Osteocyte (in vitro differentiated cells): ENCODE results near the gene NRN1. TPM values are rescaled to one million over a fixed set of nuclear protein-coding genes. Genes with fewer than 3 reads are reported as not detected.
A peak's percentile ranks its signal among the peaks of the same experiment; 100 is the strongest.

Source experiments
- DNase-seq: peaks from one replicate; pipeline ENCODE4 v3.0.0; 2021; ENCODE audit warnings: mixed read lengths; ENCODE audit not compliant: unreplicated experiment; ENCODE audit errors: extremely low spot score
- H3K27ac Mint-ChIP-seq: one replicate; pipeline ENCODE4 v1.8.0; 2021; ENCODE audit warnings: mild to moderate bottlenecking, mixed read lengths; ENCODE audit not compliant: unreplicated experiment
- H3K27me3 Mint-ChIP-seq: one replicate; pipeline ENCODE4 v1.8.0; 2021; ENCODE audit warnings: mixed read lengths; ENCODE audit not compliant: unreplicated experiment
- H3K36me3 Mint-ChIP-seq: one replicate; pipeline ENCODE4 v1.8.0; 2021; ENCODE audit warnings: mixed read lengths; ENCODE audit not compliant: unreplicated experiment
- H3K4me1 Mint-ChIP-seq: one replicate; pipeline ENCODE4 v1.8.0; 2021; ENCODE audit warnings: mixed read lengths; ENCODE audit not compliant: unreplicated experiment
- H3K4me3 Mint-ChIP-seq: one replicate; pipeline ENCODE4 v1.8.0; 2021; ENCODE audit warnings: mild to moderate bottlenecking, moderate library complexity, mixed read lengths; ENCODE audit not compliant: unreplicated experiment
- H3K9me3 Mint-ChIP-seq: one replicate; pipeline ENCODE4 v1.8.0; 2021; ENCODE audit warnings: mixed read lengths; ENCODE audit not compliant: unreplicated experiment
- total RNA-seq: library from RNA; stranded (reverse); gene quantifications from 2 replicates; pipeline ENCODE4 v1.2.1, GENCODE V29; 2021
- TF ChIP-seq, protein P1 (sequence below): fragments of 200-600 bp; sonication (generic); IDR thresholded peaks from 2 replicates; pipeline ENCODE4 v1.5.0; 2021; ENCODE audit warnings: antibody characterized with exemption, mild to moderate bottlenecking, moderate library complexity

The NRN1 gene
- total RNA-seq, 1 donor from 2014 or later, result not detected

DNA sequence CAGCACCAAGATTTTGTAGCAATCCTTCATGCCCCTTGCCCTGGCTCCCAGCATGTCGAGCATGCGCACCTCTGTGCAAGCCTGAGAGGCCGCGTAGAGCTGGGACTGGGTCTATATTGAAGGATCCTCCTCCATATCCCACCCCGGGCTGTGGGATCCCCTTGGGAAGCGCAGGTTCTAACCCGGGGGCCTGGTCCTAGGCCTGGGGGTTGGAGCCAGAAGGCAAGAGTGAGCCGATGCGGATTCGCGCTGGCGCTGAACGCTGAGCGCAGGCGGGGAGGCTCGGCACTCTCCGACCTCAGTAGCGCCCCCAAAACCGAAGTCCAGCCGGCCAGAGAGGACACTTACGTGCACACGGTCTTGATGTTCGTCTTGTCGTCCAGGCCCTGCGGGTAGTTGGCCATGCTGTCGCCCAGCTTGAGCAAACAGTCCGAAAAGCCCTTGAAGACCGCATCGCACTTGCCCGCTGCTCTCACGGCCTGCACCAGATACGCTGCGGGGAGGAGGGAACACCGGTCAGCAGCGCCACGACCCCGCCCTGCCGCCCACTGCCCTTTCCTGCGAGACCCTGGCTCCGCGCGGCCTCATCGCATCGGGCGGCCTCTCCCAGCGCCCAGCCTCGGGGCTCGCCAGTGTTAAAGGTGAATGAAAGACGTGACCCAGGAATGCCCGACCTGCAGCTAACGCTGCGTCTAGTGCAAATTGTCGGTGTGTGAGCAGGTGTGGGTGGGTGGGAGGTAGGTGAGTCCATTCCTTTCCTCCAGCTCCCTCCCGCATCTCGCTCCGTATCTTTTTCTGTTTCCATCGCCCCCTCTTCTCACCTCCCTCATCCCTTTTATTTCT lies 4.5 kb downstream of the NRN1 start:
- Mint-ChIP-seq H3K36me3 (no peaks in the 10 kb centered on the region), H3K27me3 (peaks cover 91% of the 10 kb centered on the region), H3K4me3 (no peak overlapping the region), H3K9me3 (no peaks in the 10 kb centered on the region), H3K27ac (no peak overlapping the region), H3K4me1 (peaks cover 53% of the 10 kb centered on the region)
- DNase-seq, result no peak
- TF ChIP-seq, protein P1, sequence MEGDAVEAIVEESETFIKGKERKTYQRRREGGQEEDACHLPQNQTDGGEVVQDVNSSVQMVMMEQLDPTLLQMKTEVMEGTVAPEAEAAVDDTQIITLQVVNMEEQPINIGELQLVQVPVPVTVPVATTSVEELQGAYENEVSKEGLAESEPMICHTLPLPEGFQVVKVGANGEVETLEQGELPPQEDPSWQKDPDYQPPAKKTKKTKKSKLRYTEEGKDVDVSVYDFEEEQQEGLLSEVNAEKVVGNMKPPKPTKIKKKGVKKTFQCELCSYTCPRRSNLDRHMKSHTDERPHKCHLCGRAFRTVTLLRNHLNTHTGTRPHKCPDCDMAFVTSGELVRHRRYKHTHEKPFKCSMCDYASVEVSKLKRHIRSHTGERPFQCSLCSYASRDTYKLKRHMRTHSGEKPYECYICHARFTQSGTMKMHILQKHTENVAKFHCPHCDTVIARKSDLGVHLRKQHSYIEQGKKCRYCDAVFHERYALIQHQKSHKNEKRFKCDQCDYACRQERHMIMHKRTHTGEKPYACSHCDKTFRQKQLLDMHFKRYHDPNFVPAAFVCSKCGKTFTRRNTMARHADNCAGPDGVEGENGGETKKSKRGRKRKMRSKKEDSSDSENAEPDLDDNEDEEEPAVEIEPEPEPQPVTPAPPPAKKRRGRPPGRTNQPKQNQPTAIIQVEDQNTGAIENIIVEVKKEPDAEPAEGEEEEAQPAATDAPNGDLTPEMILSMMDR, result no peak

DNA sequence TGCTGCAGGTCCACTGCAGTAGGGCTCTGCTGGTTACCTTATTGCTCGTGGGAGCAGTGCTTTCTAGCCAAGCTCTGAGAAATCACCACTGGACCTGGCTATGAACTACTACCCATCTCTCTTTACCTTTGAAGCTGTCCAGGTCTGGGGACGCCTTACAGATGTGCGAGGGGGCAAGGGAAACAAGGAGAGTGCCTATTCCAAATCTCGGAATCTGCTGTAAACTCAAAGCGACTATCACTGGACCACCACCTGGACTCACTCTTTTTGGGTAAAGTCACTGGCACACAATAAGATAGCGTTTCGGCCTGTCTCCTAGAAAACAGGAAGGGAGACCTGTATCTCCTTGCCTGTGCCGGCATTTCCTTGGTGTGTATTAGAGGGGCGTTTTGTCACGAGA lies 5.3 kb downstream of the NRN1 start:
- H3K36me3 Mint-ChIP-seq, result no peaks in the 10 kb centered on the region
- no peak for DNase-seq
- TF ChIP-seq, protein P1, result no peak
- no peak overlapping the region for H3K27ac Mint-ChIP-seq
- H3K4me3 Mint-ChIP-seq, result no peak overlapping the region
- H3K27me3 Mint-ChIP-seq, result peaks cover 90% of the 10 kb centered on the region
- no peaks in the 10 kb centered on the region for H3K9me3 Mint-ChIP-seq
- peaks cover 53% of the 10 kb centered on the region for H3K4me1 Mint-ChIP-seq

DNA sequence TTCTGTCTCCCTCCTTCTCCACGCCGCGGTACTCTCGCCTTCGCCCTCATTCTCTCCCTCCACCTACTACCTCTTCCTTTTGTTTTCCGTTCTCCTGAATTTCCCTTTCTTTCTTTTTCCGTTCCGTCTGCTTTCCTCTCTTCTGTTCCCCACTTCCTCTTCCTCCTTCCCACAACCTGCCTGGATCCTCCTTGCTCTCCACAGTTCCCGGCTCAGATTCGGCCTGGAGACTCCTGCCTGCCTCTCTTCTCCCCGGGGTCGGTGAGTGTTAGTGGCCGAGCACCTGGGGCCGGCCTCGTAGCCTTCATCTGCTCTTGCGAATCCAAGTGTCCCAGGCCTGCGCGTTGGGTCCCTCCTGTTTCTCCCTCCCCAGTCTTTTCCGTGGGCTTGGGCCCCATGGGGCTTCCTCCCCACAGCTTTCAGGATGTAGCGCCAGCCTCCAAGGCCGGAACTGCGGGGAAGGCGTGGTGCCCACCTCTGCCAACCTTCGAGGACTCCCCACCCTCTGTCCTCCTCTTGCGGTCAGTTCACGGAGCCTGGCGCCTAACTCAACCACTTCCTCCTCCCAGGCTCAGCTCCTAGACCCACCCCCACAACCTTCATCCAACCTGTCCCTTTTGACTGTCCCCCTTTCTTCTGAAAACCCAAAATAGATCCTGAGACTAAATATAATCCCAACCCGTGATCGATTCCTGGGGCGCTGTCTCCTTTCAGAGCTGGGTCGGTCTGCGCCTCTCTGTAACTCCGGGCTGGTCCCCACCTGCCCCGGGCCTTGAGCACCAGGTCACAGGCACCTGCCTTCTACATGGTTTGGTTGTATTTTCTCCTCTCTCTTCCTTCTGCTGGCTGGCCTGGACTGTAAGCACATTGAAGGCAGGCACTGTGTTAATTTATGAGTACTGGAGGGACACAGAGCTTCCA lies 6.8 kb downstream of the NRN1 start:
- no peaks in the 10 kb centered on the region for H3K9me3 Mint-ChIP-seq
- peaks cover 90% of the 10 kb centered on the region for H3K27me3 Mint-ChIP-seq
- H3K27ac Mint-ChIP-seq, result no peak overlapping the region
- H3K36me3 Mint-ChIP-seq, result no peaks in the 10 kb centered on the region
- peaks cover 55% of the 10 kb centered on the region for H3K4me1 Mint-ChIP-seq
- no peak for DNase-seq
- H3K4me3 Mint-ChIP-seq, result peak overlapping the region; percentile 43
- TF ChIP-seq, protein P1, result no peak

DNA sequence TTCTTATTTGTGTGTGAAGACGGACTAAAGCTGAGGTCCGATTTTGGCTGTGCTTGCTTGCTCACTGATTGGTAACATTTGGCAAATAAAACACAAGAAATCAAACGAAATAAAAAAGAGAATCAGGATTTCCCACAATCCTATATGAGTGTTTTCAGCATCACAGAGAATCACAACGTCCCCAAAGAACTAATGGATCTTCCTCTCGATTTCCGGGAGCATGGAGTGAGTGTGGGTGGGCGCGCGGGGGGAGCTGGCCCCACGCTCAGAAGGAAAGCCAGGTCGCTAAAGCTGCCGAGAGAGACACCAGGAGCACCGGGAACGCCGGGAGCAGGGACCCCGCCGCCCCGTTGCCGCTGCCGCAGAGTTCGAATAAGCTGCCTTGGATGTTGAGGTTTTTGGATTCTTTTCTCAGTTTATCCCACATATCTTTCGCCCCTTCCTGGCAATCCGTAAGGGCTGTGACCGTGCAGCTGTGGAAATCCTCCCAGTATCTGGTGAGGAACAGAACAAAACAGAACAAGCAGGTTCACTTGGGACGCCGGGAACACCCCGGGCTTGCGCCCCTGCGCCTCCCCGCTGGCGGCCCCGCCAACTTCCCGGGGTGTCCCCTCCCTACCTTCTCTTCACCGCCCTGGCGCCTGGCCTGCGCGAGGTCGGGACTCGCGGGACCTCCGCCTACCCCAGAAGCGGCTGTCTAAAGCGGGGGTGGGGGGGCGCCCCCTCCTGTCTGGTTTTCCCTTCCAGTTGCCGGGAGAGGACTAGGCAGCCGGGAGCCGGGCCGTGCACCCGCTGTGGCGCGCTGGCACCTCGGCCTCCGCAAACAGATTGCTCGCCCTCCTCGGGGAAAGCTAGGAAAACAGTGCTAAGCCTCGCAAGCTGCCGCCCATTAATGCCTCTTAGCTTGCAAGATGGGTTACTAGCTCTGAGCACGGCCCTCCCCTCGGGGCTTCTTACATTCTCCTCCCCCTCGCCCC lies 7.7 kb downstream of the NRN1 start:
- no peak overlapping the region for H3K27ac Mint-ChIP-seq
- peaks cover 90% of the 10 kb centered on the region for H3K27me3 Mint-ChIP-seq
- TF ChIP-seq, protein P1, result peak; percentile 30
- no peaks in the 10 kb centered on the region for H3K9me3 Mint-ChIP-seq
- peak overlapping the region; percentile 51 for H3K4me3 Mint-ChIP-seq
- peaks cover 46% of the 10 kb centered on the region for H3K4me1 Mint-ChIP-seq
- DNase-seq, result no peak
- H3K36me3 Mint-ChIP-seq, result no peaks in the 10 kb centered on the region
